Psoas muscle (tissue), 8 donors: Measurements from ENCODE around the gene SMIM12. TPM values are rescaled to one million over a fixed set of nuclear protein-coding genes. Genes with fewer than 3 reads are reported as not detected.

Source experiments
- ATAC-seq, 4 donors: fragments of 200-7000 bp; cut with Tn5 transposase; one replicate each; pipeline ENCODE4 v1.9.1; 2020; ENCODE audit warnings: moderate library complexity in 3 of 4, mild to moderate bottlenecking in 2 of 4
- DNase-seq, 2 donors: peaks; one replicate each; pipeline ENCODE4 v3.0.0-alpha.2; 2020
- H3K27ac ChIP-seq: fragments of 200-600 bp; one replicate; pipeline ENCODE4 v1.8.0; 2022
- H3K27me3 ChIP-seq, 3 donors: fragments of 200-600 bp in 1 of 3; one replicate each; pipeline versions ENCODE4 v1.6.1 to v1.8.0; 2013 to 2022; ENCODE audit warnings: low read length in 2 of 3, mild to moderate bottlenecking in 2 of 3, moderate library complexity in 1 of 3; ENCODE audit not compliant: insufficient read depth in 3 of 3
- H3K36me3 ChIP-seq, 2 donors: fragments of 200-600 bp in 1 of 2; one replicate each; pipeline versions ENCODE4 v1.6.1 to v1.8.0; 2013 to 2022; ENCODE audit warnings: low read depth in 1 of 2, mild to moderate bottlenecking in 1 of 2, moderate library complexity in 1 of 2; ENCODE audit not compliant: insufficient read depth in 1 of 2
- H3K4me1 ChIP-seq: fragments of 200-600 bp; one replicate; pipeline ENCODE4 v1.8.0; 2022
- H3K4me3 ChIP-seq: fragments of 200-600 bp; one replicate; pipeline ENCODE4 v1.8.0; 2022; ENCODE audit warnings: mild to moderate bottlenecking
- H3K9me3 ChIP-seq: fragments of 200-600 bp; one replicate; pipeline ENCODE4 v1.8.0; 2022
- CTCF ChIP-seq: fragments of 200-600 bp; IDR thresholded peaks from one replicate; pipeline ENCODE4 v1.8.0; 2022; ENCODE audit warnings: antibody characterized with exemption
- WGBS, 3 donors: extraction: QIAGEN DNeasy Blood & Tissue Kit; methylation state at CpG; one replicate each; pipeline versions ENCODE4 v1.1.6 to v1.1.7; 2013; 5-methylcytosine and 5-hydroxymethylcytosine counted together
- intact Hi-C, 2 donors: fragments of 100-400 bp; cut with DNase I; formaldehyde crosslinking; loops; one replicate each; pipeline versions ENCODE4 v1.11.0 to v1.14.2; 2022
- polyA plus RNA-seq, 3 donors: library from polyadenylated mRNA; stranded (reverse); fragments of 200-250 nt; gene quantifications; one replicate each; pipeline ENCODE4 v1.2.3, GENCODE V29; 2013
- total RNA-seq, 4 donors: library from RNA; stranded (reverse); fragmentation: NEBNext Ultra II Directional in 2 of 4; extraction: Animal tissue kit (Norgen Biotek cat#: 25700) in 2 of 4; gene quantifications; one replicate each; pipeline versions ENCODE4 v1.2.1 to v1.2.4, GENCODE V29; 2021 to 2023
- donor health status: healthy with polysubstance abuse.
- donor health status: DM: no; HTN: no; CAD: no; lungs with moderate emphysema.
- donor health status: Bipolar disorder and iron deficiency.
- donor health status: healthy.
- donor health status: DM: yes; HTN: yes; CAD: no.
- donor health status: DM: no; HTN: no; CAD: no.
- donor health status: DM: no; HTN: no; CAD: no.
- donor health status: DM: yes; HTN: yes; CAD: no.

SMIM12 gene
- total and polyA plus RNA-seq, 7 donors: 17.9 to 140 (median 59.2) TPM

GRCh38 chr1:34842952-34843371 is 16.6 kb downstream of the SMIM12 start:
- WGBS, 3 donors: 71 to 80% (median 75%) methylated on average over 4 of the region's 4 CpGs
- ATAC-seq: peak in 1 of 4 donors; percentile 23

GRCh38 chr1:34842073-34842472 is 17.5 kb downstream of the SMIM12 start:
- no peak for ATAC-seq
- WGBS, 3 donors: 38 to 52% (median 42%) methylated on average over 3 of the region's 3 CpGs
- DNase-seq: no peak
- no peak for TF ChIP-seq CTCF
- no peaks in the 10 kb centered on the region for H3K36me3 ChIP-seq
- no peak overlapping the region for H3K4me3 ChIP-seq
- H3K27me3 ChIP-seq: no peaks in the 10 kb centered on the region
- peaks cover 17% of the 10 kb centered on the region for H3K4me1 ChIP-seq
- no peaks in the 10 kb centered on the region for H3K9me3 ChIP-seq
- intact Hi-C loops: no loop called here
- peak overlapping the region; percentile 58 for H3K27ac ChIP-seq

More at GRCh38 chr1:34842952-34843371, 16.6 kb downstream of the SMIM12 start:
- Histone ChIP-seq H3K4me3 (no peak overlapping the region), H3K27ac (peak overlapping the region; percentile 58), H3K9me3 (no peaks in the 10 kb centered on the region), H3K36me3 (no peaks in the 10 kb centered on the region), H3K27me3 (no peaks in the 10 kb centered on the region), H3K4me1 (peaks cover 17% of the 10 kb centered on the region)
- TF ChIP-seq CTCF: no peak
- intact Hi-C loops: no loop called here
- no peak for DNase-seq

- H3K9me3 ChIP-seq: no peaks in the 10 kb centered on the region
- ATAC-seq (no peak), DNase-seq (no peak)
- H3K27ac ChIP-seq: no peak overlapping the region
- H3K4me3 ChIP-seq: no peak overlapping the region
- WGBS, 3 donors: 79 to 92% (median 82%) methylated on average over 3 of the region's 3 CpGs
- intact Hi-C loops: no loop called here
- TF ChIP-seq CTCF: no peak
- H3K4me1 ChIP-seq: peaks cover 11% of the 10 kb centered on the region
- no peaks in the 10 kb centered on the region for H3K36me3 ChIP-seq
- no peaks in the 10 kb centered on the region for H3K27me3 ChIP-seq
Measured at GRCh38 chr1:34840426-34840825, 19.1 kb downstream of the SMIM12 start.

GRCh38 chr1:34839526-34840305 is 19.8 kb downstream of the SMIM12 start:
- Histone ChIP-seq H3K36me3 (no peaks in the 10 kb centered on the region), H3K27ac (no peak overlapping the region), H3K4me3 (no peak overlapping the region), H3K9me3 (no peaks in the 10 kb centered on the region), H3K27me3 (no peaks in the 10 kb centered on the region), H3K4me1 (peaks cover 6% of the 10 kb centered on the region)
- intact Hi-C loops: no loop called here
- no peak for ATAC-seq
- DNase-seq: no peak
- no peak for TF ChIP-seq CTCF
- 71 to 82% (median 77%) methylated on average over 14 of the region's 14 CpGs for WGBS, 3 donors

- H3K27me3 ChIP-seq: no peaks in the 10 kb centered on the region
Measured at GRCh38 chr1:34833711-34834110, 25.8 kb downstream of the SMIM12 start.

More at GRCh38 chr1:34833711-34834110, 25.8 kb downstream of the SMIM12 start:
- intact Hi-C loops: no loop called here
- TF ChIP-seq CTCF: no peak
- DNase-seq (no peak), ATAC-seq (no peak)
- Histone ChIP-seq H3K9me3 (no peaks in the 10 kb centered on the region), H3K36me3 (peaks cover 0 to 4% of the 10 kb centered on the region in 2 donors), H3K4me3 (no peak overlapping the region), H3K4me1 (no peaks in the 10 kb centered on the region), H3K27ac (no peak overlapping the region)
- 86 to 94% (median 89%) methylated on average over 1 of the region's 1 CpG for WGBS, 3 donors
